Esophagus squamous epithelium (tissue), 5 donors: ENCODE results near the gene MNDA. TPM values are rescaled to one million over a fixed set of nuclear protein-coding genes. Genes with fewer than 3 reads are reported as not detected.
A peak's percentile ranks its signal among the peaks of the same experiment; 100 is the strongest.

ENCODE experiments used
- DNase-seq: peaks from one replicate; lab custom pipeline; 2025; lab: John Stamatoyannopoulos, UW
- H3K27ac ChIP-seq, 4 donors: fragments of 200-600 bp; sonication (generic); one replicate each; pipeline ENCODE4 v1.5.1; 2016 to 2019; ENCODE audit warnings: mild to moderate bottlenecking in 1 of 4
- H3K27me3 ChIP-seq, 4 donors: fragments of 200-600 bp; sonication (generic); 1 replicate in 3 of 4; 2 replicates in 1 of 4; pipeline versions ENCODE4 v1.5.1 to v1.6.0; 2017 to 2021; ENCODE audit warnings: antibody characterized with exemption in 1 of 4
- H3K36me3 ChIP-seq, 3 donors: fragments of 200-600 bp; sonication (generic); one replicate each; pipeline ENCODE4 v1.5.1; 2016 to 2019
- H3K4me1 ChIP-seq, 3 donors: fragments of 200-600 bp; sonication (generic); one replicate each; pipeline ENCODE4 v1.5.1; 2017 to 2019
- H3K4me3 ChIP-seq, 4 donors: fragments of 200-600 bp; sonication (generic); 1 replicate in 3 of 4; 2 replicates in 1 of 4; pipeline ENCODE4 v1.5.1; 2016 to 2019; ENCODE audit warnings: mild to moderate bottlenecking in 2 of 4, moderate library complexity in 1 of 4
- H3K9me3 ChIP-seq, 3 donors: fragments of 200-600 bp; sonication (generic); one replicate each; pipeline ENCODE4 v1.5.1; 2016 to 2019
- CTCF ChIP-seq, 6 experiments: fragments of 450-650 bp in 4 of 6; fragments of 200-600 bp in 2 of 6; sonication (generic) in 2 of 6; IDR thresholded peaks; one replicate each; pipeline ENCODE4 v1.5.1; 2016 to 2019; ENCODE audit warnings: antibody characterized with exemption in 6 of 6, mild to moderate bottlenecking in 4 of 6, moderate library complexity in 4 of 6
- POLR2A ChIP-seq, 4 donors: fragments of 450-650 bp; IDR thresholded peaks; one replicate each; pipeline ENCODE4 v1.6.1; 2017; ENCODE audit warnings: antibody characterized with exemption in 4 of 4, mild to moderate bottlenecking in 4 of 4, moderate library complexity in 3 of 4
- WGBS, 2 donors: methylation state at CpG; one replicate each; pipeline ENCODE4 v1.1.5; 2018; 5-methylcytosine and 5-hydroxymethylcytosine counted together
- intact Hi-C: fragments of 100-400 bp; cut with DNase I; formaldehyde crosslinking; loops from one replicate; pipeline ENCODE4 v1.15.0; 2022
- total RNA-seq, 4 donors: library from RNA; depleted of rRNA; stranded (reverse); fragments of >200 nt; gene quantifications; one replicate each; pipeline ENCODE4 v1.1.0, GENCODE V29; 2016
- donor health status: DM: yes; HTN: yes; CAD: no.

MNDA gene
- total RNA-seq, 4 donors from 2014 or later: 1.2 to 8.0 (median 1.8) TPM

GRCh38 chr1:158809862-158810261 lies 21.3 kb upstream of the MNDA start:
- TF ChIP-seq POLR2A (IDR thresholded peaks at IDR 0.05) (no peak), CTCF (IDR thresholded peaks at IDR 0.05) (no peak)
- H3K9me3 ChIP-seq: no peaks in the 10 kb centered on the region
- H3K27me3 ChIP-seq: no peaks in the 10 kb centered on the region
- intact Hi-C loops: no loop called here
- H3K27ac ChIP-seq: peak overlapping the region in 1 of 4 donors; percentile 28
- 67 to 83% methylated on average over 5 of the region's 5 CpGs for WGBS, 2 donors
- DNase-seq: no peak
- no peak overlapping the region for H3K4me3 ChIP-seq
- no peaks in the 10 kb centered on the region for H3K36me3 ChIP-seq
- H3K4me1 ChIP-seq: no peaks in the 10 kb centered on the region

GRCh38 chr1:158810311-158810710 lies 20.8 kb upstream of the MNDA start:
- intact Hi-C loops: no loop called here
- Histone ChIP-seq H3K4me1 (no peaks in the 10 kb centered on the region), H3K4me3 (no peak overlapping the region), H3K27me3 (no peaks in the 10 kb centered on the region), H3K27ac (peak overlapping the region in 1 of 4 donors; percentile 28), H3K9me3 (no peaks in the 10 kb centered on the region), H3K36me3 (no peaks in the 10 kb centered on the region)
- no peak for TF ChIP-seq POLR2A (IDR thresholded peaks at IDR 0.05)
- TF ChIP-seq CTCF (IDR thresholded peaks at IDR 0.05): no peak
- 60 to 65% methylated on average over 4 of the region's 4 CpGs for WGBS, 2 donors
- no peak for DNase-seq

- Histone ChIP-seq H3K36me3 (no peaks in the 10 kb centered on the region), H3K9me3 (no peaks in the 10 kb centered on the region), H3K4me3 (no peak overlapping the region), H3K27ac (no peak overlapping the region), H3K4me1 (no peaks in the 10 kb centered on the region), H3K27me3 (no peaks in the 10 kb centered on the region)
- no peak for DNase-seq
- intact Hi-C loops: no loop called here
- WGBS, 2 donors: 60% methylated on average over 2 of the region's 2 CpGs
- TF ChIP-seq CTCF (IDR thresholded peaks at IDR 0.05): no peak
- TF ChIP-seq POLR2A (IDR thresholded peaks at IDR 0.05): no peak
Observed at GRCh38 chr1:158812336-158812735, 18.8 kb upstream of the MNDA start.

- Histone ChIP-seq H3K27me3 (no peaks in the 10 kb centered on the region), H3K9me3 (no peaks in the 10 kb centered on the region), H3K4me3 (no peak overlapping the region), H3K27ac (no peak overlapping the region), H3K4me1 (no peaks in the 10 kb centered on the region), H3K36me3 (no peaks in the 10 kb centered on the region)
- 50 to 54% methylated on average over 3 of the region's 3 CpGs for WGBS, 2 donors
- TF ChIP-seq CTCF (IDR thresholded peaks at IDR 0.05): no peak
- no peak for TF ChIP-seq POLR2A (IDR thresholded peaks at IDR 0.05)
- DNase-seq: no peak
- intact Hi-C loops: no loop called here
Observed at GRCh38 chr1:158813164-158813563, 18.0 kb upstream of the MNDA start.

- TF ChIP-seq CTCF (IDR thresholded peaks at IDR 0.05) (no peak), POLR2A (IDR thresholded peaks at IDR 0.05) (no peak)
- Histone ChIP-seq H3K9me3 (no peaks in the 10 kb centered on the region), H3K27me3 (no peaks in the 10 kb centered on the region), H3K27ac (no peak overlapping the region), H3K36me3 (no peaks in the 10 kb centered on the region), H3K4me3 (no peak overlapping the region), H3K4me1 (no peaks in the 10 kb centered on the region)
- no peak for DNase-seq
- intact Hi-C loops: no loop called here
- 55 to 77% methylated on average over 1 of the region's 1 CpG for WGBS, 2 donors
Observed at GRCh38 chr1:158814970-158815369, 16.2 kb upstream of the MNDA start.
